HepG2 (cell line): Measurements from ENCODE around the gene SLC66A3.

ENCODE experiments used
- HNRNPLL ChIP-seq: fragments of 200-400 bp; formaldehyde crosslinking; IDR thresholded peaks from 2 replicates; pipeline ENCODE4 v1.6.1; 2017; ENCODE audit warnings: mild to moderate bottlenecking, low read depth, low read length; ENCODE audit not compliant: poor library complexity, severe bottlenecking
- MYC ChIP-seq: sonication (generic); formaldehyde crosslinking; IDR thresholded peaks from 2 replicates; pipeline ENCODE4 v1.9.0; 2021; ENCODE audit warnings: missing genetic modification reagents, borderline replicate concordance
- POLR2A ChIP-seq, 2 experiments: IDR thresholded peaks; 2 replicates each; pipeline ENCODE4 v1.6.1; 2011; ENCODE audit warnings: low read depth in 2 of 2, low read length in 2 of 2, mild to moderate bottlenecking in 1 of 2, moderate library complexity in 1 of 2; ENCODE audit not compliant: insufficient read depth in 1 of 2
- PPARG ChIP-seq: conservative IDR thresholded peaks from 2 replicates; pipeline ENCODE4 v1.6.1; 2016; ENCODE audit warnings: missing biosample characterization, missing genetic modification reagents
- TCF12 ChIP-seq, 2 experiments: fragments of 450-650 bp in 1 of 2; sonication (generic) in 1 of 2; formaldehyde crosslinking in 1 of 2; IDR thresholded peaks; 2 replicates each; pipeline versions ENCODE4 v1.6.1 to v1.8.0; 2017 to 2022; ENCODE audit warnings: antibody characterized with exemption in 1 of 2, mild to moderate bottlenecking in 1 of 2, missing genetic modification reagents in 1 of 2, moderate library complexity in 1 of 2
- ZNF354B ChIP-seq: sonication (generic); formaldehyde crosslinking; IDR thresholded peaks from 2 replicates; pipeline ENCODE4 v1.8.0; 2022; ENCODE audit warnings: mild to moderate bottlenecking, missing genetic modification reagents
- ZZZ3 ChIP-seq: sonication (generic); formaldehyde crosslinking; IDR thresholded peaks from 2 replicates; pipeline ENCODE4 v1.4.0; 2020; ENCODE audit warnings: missing genetic modification reagents, mild to moderate bottlenecking, borderline replicate concordance
- TF ChIP-seq, protein P1 (sequence below): IDR thresholded peaks from 2 replicates; pipeline ENCODE4 v1.6.1; 2012; ENCODE audit warnings: inconsistent platforms

DNA sequence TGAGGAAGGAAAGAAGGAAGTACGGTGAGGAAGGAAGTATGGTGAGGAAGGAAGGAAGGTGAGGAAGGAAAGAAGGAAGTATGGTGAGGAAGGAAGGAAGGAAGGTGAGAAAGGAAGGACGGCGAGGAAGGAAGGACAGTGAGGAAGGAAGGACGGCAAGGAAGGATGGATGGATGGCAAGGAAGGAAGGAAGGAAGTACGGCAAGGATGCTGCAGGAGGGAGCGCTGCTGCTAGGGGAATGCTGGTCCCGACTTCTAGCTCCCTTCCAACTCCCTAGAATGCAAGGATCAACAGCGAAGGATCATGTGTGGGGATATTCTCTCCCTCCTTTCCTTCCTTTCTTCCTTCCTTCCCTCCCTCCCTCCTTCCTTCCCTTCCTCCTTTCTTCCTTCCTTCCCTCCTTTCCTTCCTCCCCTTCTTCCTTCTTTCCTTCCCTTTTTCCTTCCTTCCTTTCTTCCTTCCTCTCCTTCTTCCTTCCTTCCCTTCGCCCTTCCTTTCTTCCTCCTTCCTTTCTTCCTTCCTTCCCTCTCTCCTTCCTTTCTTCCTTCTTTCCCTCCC, 42.3 kb upstream of the SLC66A3 start:
- TF ChIP-seq HNRNPLL = no peak
- TF ChIP-seq PPARG (CRISPR knock-in tag) = no peak
- no peak for TF ChIP-seq POLR2A (IDR thresholded peaks at IDR 0.05; ENCODE audit: insufficient read depth in 1 of 2, low read depth in 2 of 2, low read length in 2 of 2)
- TF ChIP-seq ZNF354B (CRISPR knock-in tag) = no peak
- TF ChIP-seq, protein P1, sequence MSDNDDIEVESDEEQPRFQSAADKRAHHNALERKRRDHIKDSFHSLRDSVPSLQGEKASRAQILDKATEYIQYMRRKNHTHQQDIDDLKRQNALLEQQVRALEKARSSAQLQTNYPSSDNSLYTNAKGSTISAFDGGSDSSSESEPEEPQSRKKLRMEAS = no peak
- no peak for TF ChIP-seq ZZZ3 (CRISPR knock-in tag)
- no peak for TF ChIP-seq MYC (CRISPR knock-in tag)
- TF ChIP-seq TCF12 (IDR thresholded peaks at IDR 0.05) = no peak
- TF ChIP-seq TCF12 (CRISPR knock-in tag; IDR thresholded peaks at IDR 0.05) = no peak
